Fibroblast of skin of scalp (primary cell): ENCODE results near the gene SPOCK3.
"Not testable (repeated sequence)": the region's sequence is repeated elsewhere in the genome, so short reads cannot be mapped to it uniquely, and the experiment has no call there.

Source experiments
- DNase-seq: peaks from one replicate; pipeline ENCODE4 v3.0.0-alpha.2; 2013

SPOCK3 gene

GRCh38 chr4:166822386-166822785, 411.9 kb downstream of the SPOCK3 start:
- DNase-seq: no peak

- DNase-seq: no peak
Observed at GRCh38 chr4:166816890-166817289, 417.4 kb downstream of the SPOCK3 start.

- DNase-seq: no peak
Observed at GRCh38 chr4:166808380-166808779, 425.9 kb downstream of the SPOCK3 start.

GRCh38 chr4:166802346-166802745, 431.9 kb downstream of the SPOCK3 start:
- no peak for DNase-seq

- DNase-seq: no peak
Observed at GRCh38 chr4:166798126-166798525, 436.2 kb downstream of the SPOCK3 start.

- DNase-seq: no peak
Observed at GRCh38 chr4:166777760-166778159, 456.5 kb downstream of the SPOCK3 start.

GRCh38 chr4:166763018-166763417, 471.3 kb downstream of the SPOCK3 start:
- DNase-seq: no peak

GRCh38 chr4:166741742-166742141, 492.6 kb downstream of the SPOCK3 start:
- no peak for DNase-seq

- DNase-seq: not testable (repeated sequence)
Observed at GRCh38 chr4:166739215-166739614, 495.1 kb downstream of the SPOCK3 start.

- no peak for DNase-seq
Observed at GRCh38 chr4:166737430-166737829, 496.9 kb downstream of the SPOCK3 start.

GRCh38 chr4:166735553-166735952, 498.7 kb downstream of the SPOCK3 start:
- no peak for DNase-seq

- DNase-seq: no peak
Observed at GRCh38 chr4:166734797-166735196, 499.5 kb downstream of the SPOCK3 start.

GRCh38 chr4:166733686-166734085, 500.6 kb downstream of the SPOCK3 start:
- no peak for DNase-seq

- DNase-seq: no peak
Observed at GRCh38 chr4:166726832-166727231, 507.5 kb downstream of the SPOCK3 start.

- DNase-seq: no peak
Observed at GRCh38 chr4:166724369-166724768, 509.9 kb downstream of the SPOCK3 start.

- no peak for DNase-seq
Observed at GRCh38 chr4:166723532-166724140, 510.7 kb downstream of the SPOCK3 start.

GRCh38 chr4:166715748-166716713, 518.3 kb downstream of the SPOCK3 start:
- not testable (repeated sequence) for DNase-seq

GRCh38 chr4:166700592-166700991, 533.7 kb downstream of the SPOCK3 start:
- no peak for DNase-seq

- no peak for DNase-seq
Observed at GRCh38 chr4:166688835-166689234, 545.5 kb downstream of the SPOCK3 start.

GRCh38 chr4:166687828-166688227, 546.5 kb downstream of the SPOCK3 start:
- no peak for DNase-seq
